ENCODE measurements around the gene ZNF345. TPM values are rescaled to one million over a fixed set of nuclear protein-coding genes. Genes with fewer than 3 reads are reported as not detected.

ZNF345 gene
- total and polyA plus RNA-seq, 2 donors (not counting 3 experiments of a cell fraction or from before 2014, with no cell fraction given) = 2.2 to 3.8 TPM

DNA sequence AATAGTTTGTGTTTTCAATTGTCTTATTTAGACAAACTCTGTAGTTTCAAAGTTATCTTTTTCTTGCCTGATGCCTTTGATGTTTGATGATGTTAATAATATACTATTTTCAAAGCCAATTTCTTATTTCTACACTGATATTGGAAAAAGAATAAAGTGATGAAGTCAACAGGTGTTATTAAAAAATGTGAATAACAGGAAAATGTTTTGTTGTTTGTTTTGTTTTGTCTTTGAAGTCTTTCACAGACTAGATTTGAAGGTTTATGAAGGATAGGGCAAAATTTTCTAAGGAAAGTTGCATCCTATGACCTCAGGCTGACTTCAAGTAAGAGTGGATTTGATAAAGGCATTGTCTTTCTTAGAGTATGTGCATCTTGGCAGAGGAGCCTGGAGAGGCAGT lies 43.6 kb upstream of the ZNF345 start:
- Histone ChIP-seq H3K27me3 (ENCODE audit: control insufficient read depth in 2 of 2, insufficient read depth in 2 of 2, low read length in 2 of 2) (no peaks in the 10 kb centered on the region), H3K27ac (ENCODE audit: insufficient read depth, low read depth, low read length) (no peak overlapping the region), H3K9me1 (replicated peaks; ENCODE audit: control insufficient read depth, extremely low read depth, insufficient read depth, low read length) (no peaks in the 10 kb centered on the region), H3K4me2 (ENCODE audit: insufficient read depth, low read length) (no peak overlapping the region), H3K79me2 (ENCODE audit: control insufficient read depth, insufficient read depth, low read length) (no peaks in the 10 kb centered on the region), H3K4me3 (replicated peaks in 1 of 3; ENCODE audit: insufficient read depth in 1 of 3, low read depth in 1 of 3, low read length in 3 of 3) (no peak overlapping the region), H3K36me3 (ENCODE audit: control insufficient read depth in 2 of 2, extremely low read depth in 1 of 2, insufficient read depth in 2 of 2, low read length in 2 of 2) (no peaks in the 10 kb centered on the region), H4K20me1 (replicated peaks; ENCODE audit: control insufficient read depth, extremely low read depth, insufficient read depth, low read length) (no peaks in the 10 kb centered on the region), H3K4me1 (ENCODE audit: control insufficient read depth, extremely low read depth, insufficient read depth, low read length) (no peaks in the 10 kb centered on the region), H3K9me3 (replicated peaks; ENCODE audit: control insufficient read depth, insufficient read depth, low read length) (peaks cover 3% of the 10 kb centered on the region), H2AFZ (ENCODE audit: low read depth, low read length) (no peak overlapping the region), H3K9ac (replicated peaks; ENCODE audit: extremely low read depth, insufficient read depth, low read length) (no peak overlapping the region)
- BruUV-seq (replicated peaks) = no TSS peak
- POLR2A ChIA-PET = no interaction called here
- dilution Hi-C loops (cut with MboI; ENCODE audit: extremely low pct_ligation_motif_present, low sequenced_read_pairs) = no loop called here
- FAIRE-seq (no peak), DNase-seq (ENCODE audit: low read depth, low spot score) (no peak)
- intact Hi-C loops (cut with micrococcal nuclease) = no loop called here
- no peak for TF ChIP-seq FOS (IDR thresholded peaks at IDR 0.05; ENCODE audit: borderline replicate concordance, insufficient read depth, low read length)
- TF ChIP-seq, protein P1, sequence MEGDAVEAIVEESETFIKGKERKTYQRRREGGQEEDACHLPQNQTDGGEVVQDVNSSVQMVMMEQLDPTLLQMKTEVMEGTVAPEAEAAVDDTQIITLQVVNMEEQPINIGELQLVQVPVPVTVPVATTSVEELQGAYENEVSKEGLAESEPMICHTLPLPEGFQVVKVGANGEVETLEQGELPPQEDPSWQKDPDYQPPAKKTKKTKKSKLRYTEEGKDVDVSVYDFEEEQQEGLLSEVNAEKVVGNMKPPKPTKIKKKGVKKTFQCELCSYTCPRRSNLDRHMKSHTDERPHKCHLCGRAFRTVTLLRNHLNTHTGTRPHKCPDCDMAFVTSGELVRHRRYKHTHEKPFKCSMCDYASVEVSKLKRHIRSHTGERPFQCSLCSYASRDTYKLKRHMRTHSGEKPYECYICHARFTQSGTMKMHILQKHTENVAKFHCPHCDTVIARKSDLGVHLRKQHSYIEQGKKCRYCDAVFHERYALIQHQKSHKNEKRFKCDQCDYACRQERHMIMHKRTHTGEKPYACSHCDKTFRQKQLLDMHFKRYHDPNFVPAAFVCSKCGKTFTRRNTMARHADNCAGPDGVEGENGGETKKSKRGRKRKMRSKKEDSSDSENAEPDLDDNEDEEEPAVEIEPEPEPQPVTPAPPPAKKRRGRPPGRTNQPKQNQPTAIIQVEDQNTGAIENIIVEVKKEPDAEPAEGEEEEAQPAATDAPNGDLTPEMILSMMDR (IDR thresholded peaks at IDR 0.05; ENCODE audit: extremely low read depth in 1 of 2, insufficient read depth in 1 of 2, low read depth in 1 of 2, low read length in 2 of 2) = no peak
- no peak for TF ChIP-seq EZH2 (IDR thresholded peaks at IDR 0.05; ENCODE audit: borderline replicate concordance, low read depth, low read length, severe bottlenecking)
- TF ChIP-seq, protein P2, sequence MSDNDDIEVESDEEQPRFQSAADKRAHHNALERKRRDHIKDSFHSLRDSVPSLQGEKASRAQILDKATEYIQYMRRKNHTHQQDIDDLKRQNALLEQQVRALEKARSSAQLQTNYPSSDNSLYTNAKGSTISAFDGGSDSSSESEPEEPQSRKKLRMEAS (IDR thresholded peaks at IDR 0.05; ENCODE audit: insufficient read depth, insufficient read length) = no peak
- TF ChIP-seq GATA2 (IDR thresholded peaks at IDR 0.05; ENCODE audit: insufficient read depth, insufficient read length, low read depth, low read length) = no peak
- no peak for TF ChIP-seq MYC (IDR thresholded peaks at IDR 0.05; ENCODE audit: low read depth, low read length)
- TF ChIP-seq JUN (IDR thresholded peaks at IDR 0.05; ENCODE audit: borderline replicate concordance, insufficient read depth, insufficient read length, low read depth) = no peak
- no peak for TF ChIP-seq POLR2AphosphoS5 (IDR thresholded peaks at IDR 0.05; ENCODE audit: insufficient read depth, low read depth, low read length)
- TF ChIP-seq POLR2A (IDR thresholded peaks at IDR 0.05; ENCODE audit: low read depth, low read length) = no peak
- CTCF ChIA-PET = no interaction called here
